Smooth muscle cell of the pulmonary artery (primary cell): ENCODE data around the gene SLC25A42. TPM values are rescaled to one million over a fixed set of nuclear protein-coding genes. Genes with fewer than 3 reads are reported as not detected.

Experiments
- total RNA-seq: library from RNA; depleted of rRNA; stranded (reverse); fragments of >200 nt; gene quantifications from 2 replicates; pipeline ENCODE4 v1.2.3, GENCODE V29; 2014

Gene SLC25A42, protein sequence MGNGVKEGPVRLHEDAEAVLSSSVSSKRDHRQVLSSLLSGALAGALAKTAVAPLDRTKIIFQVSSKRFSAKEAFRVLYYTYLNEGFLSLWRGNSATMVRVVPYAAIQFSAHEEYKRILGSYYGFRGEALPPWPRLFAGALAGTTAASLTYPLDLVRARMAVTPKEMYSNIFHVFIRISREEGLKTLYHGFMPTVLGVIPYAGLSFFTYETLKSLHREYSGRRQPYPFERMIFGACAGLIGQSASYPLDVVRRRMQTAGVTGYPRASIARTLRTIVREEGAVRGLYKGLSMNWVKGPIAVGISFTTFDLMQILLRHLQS
- total RNA-seq, result 7.6 and 9.1 TPM in 2 replicates

DNA sequence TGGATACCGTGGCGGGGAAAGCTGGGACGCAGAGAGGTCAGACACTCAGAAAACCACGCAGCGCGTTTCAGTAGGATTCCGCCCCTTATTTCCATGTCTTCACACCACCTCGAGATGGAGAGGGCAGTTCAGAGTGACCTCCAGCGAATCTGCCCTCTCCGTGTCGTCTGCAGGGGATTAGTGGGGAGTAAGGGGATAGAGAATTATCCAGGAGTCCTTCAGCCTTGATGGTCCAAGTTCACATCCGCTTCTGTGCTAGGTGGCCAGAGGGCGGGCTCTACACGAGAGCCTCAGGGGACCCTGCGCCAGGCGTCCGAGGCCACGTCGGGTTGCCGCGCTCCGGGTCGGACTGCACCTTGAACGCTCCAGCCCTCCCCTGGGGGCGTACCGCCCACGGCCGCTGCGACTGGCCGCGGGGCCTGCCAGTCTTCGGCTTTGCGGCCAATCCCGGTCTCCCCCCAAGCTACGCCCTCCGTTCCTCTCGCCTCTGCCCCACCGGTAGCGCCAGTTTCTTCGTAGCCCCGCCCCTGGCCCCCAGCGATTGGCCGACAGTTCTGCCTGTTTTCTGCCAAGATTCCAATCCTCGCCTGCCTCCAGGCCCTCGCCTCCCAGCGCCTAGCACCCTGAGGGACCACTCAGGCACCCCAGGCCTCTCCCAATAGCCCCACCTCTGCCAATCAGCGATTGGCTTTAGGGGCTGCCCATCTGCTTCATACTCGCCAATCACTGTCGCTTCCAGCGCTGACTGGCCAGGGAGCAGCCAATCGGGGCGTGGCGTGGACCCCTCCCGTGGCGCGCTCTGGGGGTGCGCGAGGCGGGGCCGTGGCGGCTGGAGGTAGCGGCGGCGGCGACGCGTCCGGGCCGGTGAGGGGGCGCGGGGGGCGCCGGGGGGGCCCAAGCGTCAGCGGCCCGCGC, at the start of gene SLC25A42:
Gene SLC25A42, plus strand, starts transcription at position 812 of the 915 bp plus-strand sequence. CDS start 32,131 bp downstream, outside the sequence.

DNA sequence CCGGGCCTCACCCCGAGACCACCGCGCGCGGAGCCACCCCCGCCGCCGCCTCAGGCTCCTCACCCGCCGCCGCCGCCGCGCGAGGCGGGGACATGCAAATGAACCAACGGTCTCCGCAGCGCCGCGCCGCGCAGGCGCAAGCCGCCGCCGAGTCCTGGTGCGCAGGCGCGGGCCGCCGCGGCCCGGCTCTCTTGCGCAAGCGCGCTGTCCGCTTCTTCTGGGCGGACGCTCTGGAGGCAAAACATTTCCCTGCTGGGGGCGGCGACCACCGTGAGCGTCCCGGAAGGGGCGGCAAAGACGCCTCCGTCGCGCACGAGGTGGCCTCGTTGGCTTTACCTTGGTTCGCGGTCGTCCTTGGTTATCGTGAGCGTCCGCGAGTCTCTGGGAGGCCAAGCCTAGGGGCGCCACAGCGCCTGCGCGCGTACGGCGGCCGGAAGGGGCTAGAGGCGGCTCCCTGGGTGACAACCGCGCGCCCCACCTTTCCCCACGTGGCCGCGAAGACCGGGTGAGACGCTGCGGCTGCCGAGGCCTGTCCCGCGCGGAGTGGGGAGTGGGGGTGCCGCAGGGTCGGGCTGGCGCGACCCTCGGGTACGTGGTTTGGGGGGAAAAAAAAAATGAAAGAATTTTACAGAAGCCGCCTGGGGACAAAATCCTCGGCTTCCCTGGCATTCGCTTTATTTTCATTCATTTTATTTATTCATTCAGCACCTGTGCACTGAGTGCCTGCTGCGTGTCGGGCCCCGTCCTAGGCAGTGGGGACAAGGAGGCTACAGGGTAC, 30.2 kb upstream of the SLC25A42 start, which contains the start of the genes ARMC6 and SUGP2:
Gene ARMC6, plus strand, starts transcription at position 178 of the 778 bp plus-strand sequence. CDS start 607 bp downstream, outside the sequence.
Gene SUGP2, minus strand, starts transcription at position 92 of the 778 bp plus-strand sequence. CDS start 2,446 bp downstream, outside the sequence.

DNA sequence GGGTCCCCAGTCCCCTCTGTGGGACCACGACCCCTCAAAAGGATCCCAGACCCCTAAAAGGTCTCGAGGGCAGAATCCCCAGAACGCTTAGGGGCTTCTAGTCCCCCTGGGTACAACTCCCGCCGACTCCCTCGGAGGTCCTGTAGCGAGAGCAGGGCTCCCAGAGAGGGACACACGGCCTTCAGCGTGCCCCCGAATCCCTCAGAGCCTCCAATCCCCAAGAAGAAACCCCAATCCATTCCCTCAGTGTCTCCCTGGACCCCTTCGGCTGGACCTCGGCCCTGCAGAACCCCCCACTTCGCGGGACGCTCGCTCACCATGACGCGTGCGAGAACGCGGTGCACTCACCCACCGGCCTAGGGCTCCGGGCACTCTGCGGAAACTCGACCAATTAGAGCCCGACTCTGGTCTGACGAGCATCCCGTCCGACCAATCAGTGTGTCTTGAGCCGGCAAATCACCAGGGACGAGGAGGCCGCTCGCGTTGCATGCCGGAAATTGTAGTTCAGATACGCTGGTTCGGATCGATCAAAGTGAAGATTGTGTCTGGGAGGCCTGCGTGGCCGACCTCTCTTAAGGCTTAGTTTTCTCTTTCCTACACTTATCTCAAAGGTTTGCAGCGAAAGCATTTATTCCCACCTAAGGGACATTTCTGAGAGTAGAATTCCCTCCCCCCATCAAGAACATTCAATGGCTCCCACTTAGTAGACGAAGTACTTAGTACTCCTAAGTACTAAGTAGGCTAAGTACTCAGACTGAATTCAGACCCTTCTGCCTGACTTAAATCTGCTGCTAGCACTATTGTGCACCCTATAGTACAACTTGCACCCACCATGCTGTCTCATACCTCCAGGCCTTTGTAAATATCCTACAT, 74.6 kb downstream of the SLC25A42 start, which contains the start of gene TMEM161A:
Gene TMEM161A, minus strand, starts transcription at position 370 of the 873 bp plus-strand sequence. Its CDS starts 50 bp downstream, at position 320.

Other genes with a start within 250 kb of the SLC25A42 start
- 71.8 and 84.5 TPM in 2 replicates for gene UPF1, start 232.0 kb upstream of the SLC25A42 start, total RNA-seq
- 2.9 and 11.6 TPM in 2 replicates for gene CERS1, start 167.8 kb upstream of the SLC25A42 start, total RNA-seq
- 136 and 162 TPM in 2 replicates for gene COPE, start 144.6 kb upstream of the SLC25A42 start, total RNA-seq
- gene DDX49, start 144.3 kb upstream of the SLC25A42 start, total RNA-seq, result 49.1 and 49.5 TPM in 2 replicates
- gene HOMER3, start 122.8 kb upstream of the SLC25A42 start, total RNA-seq, result 56.9 and 113 TPM in 2 replicates
- gene SUGP2, start 30.5 kb upstream of the SLC25A42 start, total RNA-seq, result 29.9 and 37.6 TPM in 2 replicates
- gene ARMC6, start 30.4 kb upstream of the SLC25A42 start, total RNA-seq, result 28.7 and 51.1 TPM in 2 replicates
- 30.9 and 38.5 TPM in 2 replicates for gene TMEM161A, start 74.5 kb downstream of the SLC25A42 start, total RNA-seq
- gene MEF2B, start 106.3 kb downstream of the SLC25A42 start, total RNA-seq, result 0.07 TPM in 1 of 2 replicates, not detected in the other
- gene BORCS8, start 128.2 kb downstream of the SLC25A42 start, total RNA-seq, result 11.5 and 13.2 TPM in 2 replicates
- gene RFXANK, start 128.3 kb downstream of the SLC25A42 start, total RNA-seq, result 32.9 and 35.7 TPM in 2 replicates
- gene NR2C2AP, start 139.4 kb downstream of the SLC25A42 start, total RNA-seq, result 5.3 and 9.5 TPM in 2 replicates
- under 0.01 TPM in 1 of 2 replicates, not detected in the other for gene NCAN, start 148.0 kb downstream of the SLC25A42 start, total RNA-seq
- 0.72 and 0.83 TPM in 2 replicates for gene TM6SF2, start 209.3 kb downstream of the SLC25A42 start, total RNA-seq